GM12801 (cell line): ENCODE data around the gene HTR6.

ENCODE experiments used
- TF ChIP-seq, protein P1 (sequence below): IDR thresholded peaks from one replicate; pipeline ENCODE4 v1.5.1; 2011; ENCODE audit warnings: control low read depth; ENCODE audit not compliant: insufficient read length; ENCODE audit errors: extremely low read depth

HTR6 gene

DNA sequence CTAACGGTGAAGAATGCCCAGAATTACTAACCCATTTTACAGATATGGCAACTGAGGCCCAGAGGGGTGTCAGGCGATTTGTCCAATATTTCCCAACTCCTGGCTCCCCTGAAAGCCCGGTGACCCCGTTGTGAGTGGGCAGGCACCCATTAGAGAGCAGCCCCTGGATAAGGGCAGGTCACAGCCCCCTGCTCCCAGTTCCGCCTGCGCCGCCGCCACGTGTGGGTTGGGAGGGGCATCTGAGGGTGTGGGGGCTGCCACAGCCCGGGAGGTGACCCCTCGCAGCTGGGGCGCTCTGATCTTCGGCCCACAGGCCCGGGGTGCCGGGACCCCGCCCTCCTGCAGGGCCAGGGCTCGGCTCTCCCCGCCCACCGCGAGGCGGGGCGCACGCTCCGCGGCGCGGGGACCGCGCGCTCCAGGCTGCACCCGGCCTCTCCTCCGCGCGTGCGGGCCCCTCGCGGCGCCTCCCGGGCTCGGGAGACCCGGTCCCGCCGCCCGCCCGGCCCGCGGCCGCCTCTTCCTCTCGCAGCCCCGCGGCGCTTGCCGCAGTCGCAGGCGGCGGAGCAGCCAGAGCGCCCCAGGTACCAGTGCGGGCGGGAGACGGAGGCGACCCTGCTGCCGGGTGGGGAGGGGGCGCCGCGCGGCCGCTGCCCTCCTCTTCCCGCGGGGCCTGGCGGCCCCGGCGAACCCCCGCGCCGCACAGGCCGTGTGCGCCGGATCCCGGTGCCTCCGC, at the start of gene HTR6:
Gene HTR6, plus strand, starts transcription at position 423 of the 733 bp plus-strand sequence. CDS start 879 bp downstream, outside the sequence.
- TF ChIP-seq, protein P1, sequence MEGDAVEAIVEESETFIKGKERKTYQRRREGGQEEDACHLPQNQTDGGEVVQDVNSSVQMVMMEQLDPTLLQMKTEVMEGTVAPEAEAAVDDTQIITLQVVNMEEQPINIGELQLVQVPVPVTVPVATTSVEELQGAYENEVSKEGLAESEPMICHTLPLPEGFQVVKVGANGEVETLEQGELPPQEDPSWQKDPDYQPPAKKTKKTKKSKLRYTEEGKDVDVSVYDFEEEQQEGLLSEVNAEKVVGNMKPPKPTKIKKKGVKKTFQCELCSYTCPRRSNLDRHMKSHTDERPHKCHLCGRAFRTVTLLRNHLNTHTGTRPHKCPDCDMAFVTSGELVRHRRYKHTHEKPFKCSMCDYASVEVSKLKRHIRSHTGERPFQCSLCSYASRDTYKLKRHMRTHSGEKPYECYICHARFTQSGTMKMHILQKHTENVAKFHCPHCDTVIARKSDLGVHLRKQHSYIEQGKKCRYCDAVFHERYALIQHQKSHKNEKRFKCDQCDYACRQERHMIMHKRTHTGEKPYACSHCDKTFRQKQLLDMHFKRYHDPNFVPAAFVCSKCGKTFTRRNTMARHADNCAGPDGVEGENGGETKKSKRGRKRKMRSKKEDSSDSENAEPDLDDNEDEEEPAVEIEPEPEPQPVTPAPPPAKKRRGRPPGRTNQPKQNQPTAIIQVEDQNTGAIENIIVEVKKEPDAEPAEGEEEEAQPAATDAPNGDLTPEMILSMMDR, result no peak

DNA sequence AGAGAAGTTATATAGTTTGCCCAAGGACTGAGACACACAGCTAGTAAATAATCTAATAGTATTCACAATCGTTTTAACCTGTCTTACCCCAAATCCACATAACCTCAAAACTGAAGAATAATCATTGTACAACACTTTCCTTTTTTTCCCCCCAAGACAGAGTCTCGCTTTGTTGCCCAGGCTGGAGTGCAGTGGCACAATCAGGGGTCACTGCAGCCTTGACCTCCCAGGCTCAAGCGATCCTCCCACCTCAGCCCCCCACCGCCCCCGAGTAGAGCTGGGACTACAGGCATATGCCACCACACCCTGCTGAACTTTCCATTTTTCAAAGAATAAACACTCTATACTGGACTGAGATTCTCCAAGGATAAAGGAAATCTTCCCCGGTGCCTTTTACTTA, 49.2 kb upstream of the HTR6 start:
- TF ChIP-seq, protein P1, result no peak

DNA sequence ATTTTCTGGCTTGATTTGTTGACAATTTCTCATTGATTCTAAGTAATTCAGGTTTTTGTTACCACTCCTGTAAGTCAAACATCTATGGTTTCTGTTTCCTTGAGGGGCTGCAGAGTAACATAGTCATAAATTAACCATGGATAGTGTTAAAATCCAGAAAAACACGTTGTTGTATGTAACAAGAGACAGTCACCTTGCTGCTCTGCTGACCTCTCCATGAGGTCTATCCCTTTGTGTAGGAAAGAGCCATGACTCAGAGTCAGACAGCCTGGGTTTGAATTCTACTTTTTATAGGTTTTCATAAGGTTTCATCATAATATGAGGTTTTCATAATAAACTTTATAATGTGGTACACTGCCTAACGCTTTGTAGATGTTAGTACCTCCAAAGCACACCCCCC, 48.2 kb upstream of the HTR6 start:
- TF ChIP-seq, protein P1, result no peak

DNA sequence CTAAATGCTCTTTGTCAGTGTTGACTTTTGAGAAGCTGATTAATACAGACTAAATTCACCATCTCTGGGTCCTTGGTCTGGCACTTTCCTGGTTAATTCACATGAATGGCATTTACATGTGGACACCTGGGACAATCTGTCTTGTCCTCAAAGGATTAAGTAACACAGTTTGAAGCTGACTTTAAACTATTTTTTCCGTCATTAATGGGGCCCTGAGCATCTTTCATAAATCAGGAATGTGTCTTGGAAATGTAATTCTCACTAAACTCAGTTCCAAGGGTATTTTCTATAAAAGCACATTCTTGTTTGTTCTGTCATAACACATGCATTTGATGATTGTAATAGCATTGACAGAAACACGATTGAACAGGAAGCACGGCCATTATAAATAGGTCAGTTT, 47.3 kb upstream of the HTR6 start:
- TF ChIP-seq, protein P1, result no peak

DNA sequence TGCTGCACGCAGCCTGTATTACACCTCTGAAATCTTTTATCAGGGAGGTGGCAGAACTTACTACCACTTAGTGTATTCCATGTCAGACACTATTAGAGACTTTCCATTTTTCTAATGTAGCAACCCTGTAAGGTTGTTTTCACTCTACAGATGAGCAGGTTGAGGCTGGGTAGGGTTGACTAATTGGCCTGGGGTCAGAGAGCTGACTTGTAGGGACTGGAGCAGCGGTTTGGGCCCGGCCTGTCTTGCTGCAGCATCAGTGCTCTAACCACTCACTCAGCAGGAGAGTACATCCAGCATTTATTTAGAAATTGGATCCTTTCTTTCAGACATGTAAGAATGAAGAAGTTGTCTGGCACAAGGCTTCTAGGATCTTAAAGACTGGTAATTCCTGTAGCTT, 46.2 kb upstream of the HTR6 start:
- TF ChIP-seq, protein P1, result no peak

DNA sequence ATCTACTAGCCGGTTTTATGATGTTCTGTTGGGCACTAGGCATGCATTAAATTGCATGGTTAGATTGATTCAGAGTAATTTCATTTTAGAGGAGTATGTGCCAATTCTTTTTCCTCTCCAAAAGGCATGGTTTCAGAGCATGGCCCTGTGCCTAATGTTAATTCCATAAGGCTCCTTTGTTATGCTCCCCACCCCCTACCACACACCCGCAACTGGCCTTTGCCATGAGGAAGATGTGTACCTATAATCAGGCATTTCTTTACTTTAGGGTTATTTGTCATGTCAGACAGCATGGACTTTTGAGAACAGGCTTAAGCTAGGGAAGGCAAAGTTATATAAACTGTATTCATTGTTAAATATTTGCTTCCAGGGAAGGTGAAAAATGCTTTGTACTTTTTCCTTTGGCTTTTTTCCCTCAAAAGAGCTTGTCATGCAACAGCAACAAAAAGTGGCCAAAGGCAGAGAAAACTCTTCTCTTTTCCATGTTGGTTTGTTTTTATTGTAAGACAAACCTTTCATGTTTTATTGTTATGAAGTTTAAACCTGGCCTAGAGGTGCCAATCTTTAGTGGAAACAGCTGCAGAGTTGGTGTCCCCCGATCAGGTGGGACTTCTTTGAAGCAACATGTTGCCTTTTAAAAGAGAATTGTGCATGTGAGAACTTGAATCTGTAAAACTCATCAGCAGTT, 44.8 kb upstream of the HTR6 start:
- TF ChIP-seq, protein P1, result no peak

DNA sequence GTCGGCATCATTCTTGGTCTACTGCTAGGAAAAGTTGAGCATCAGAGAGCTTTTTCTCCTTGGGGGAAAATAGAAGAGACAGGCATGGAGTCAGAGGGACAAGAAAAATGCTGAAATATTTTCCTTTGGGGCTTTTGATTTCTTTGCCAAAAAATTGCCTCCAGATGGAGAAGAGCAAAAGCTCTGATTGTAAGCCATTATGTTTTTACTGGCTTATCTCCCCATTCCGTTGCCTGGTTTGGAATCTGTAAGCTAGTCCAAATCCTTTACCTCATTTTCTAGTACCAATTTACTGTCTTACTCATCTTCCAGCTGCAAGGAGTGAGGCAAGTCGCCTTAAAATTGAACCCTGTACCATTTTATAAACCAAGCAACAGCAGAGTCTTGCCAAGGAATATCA, 43.9 kb upstream of the HTR6 start:
- TF ChIP-seq, protein P1, result no peak
